Tibial artery (tissue), 4 donors: ENCODE measurements around the gene PLXNA4.

Experiments used
- DNase-seq, 2 donors: peaks; one replicate each; pipeline ENCODE4 v3.0.0-alpha.2; 2019
- H3K27ac ChIP-seq, 2 donors: fragments of 200-600 bp; sonication (generic) in 1 of 2; 1 replicate in 1 of 2; 2 replicates in 1 of 2; pipeline ENCODE4 v1.5.1; 2018 to 2019; ENCODE audit warnings: mild to moderate bottlenecking in 1 of 2
- H3K27me3 ChIP-seq, 2 donors: fragments of 200-600 bp; sonication (generic) in 1 of 2; one replicate each; pipeline versions ENCODE4 v1.5.1 to v1.6.0; 2016 to 2019
- H3K36me3 ChIP-seq, 3 donors: fragments of 200-600 bp; sonication (generic) in 2 of 3; one replicate each; pipeline ENCODE4 v1.5.1; 2016 to 2019; ENCODE audit warnings: mild to moderate bottlenecking in 2 of 3
- H3K4me1 ChIP-seq, 4 donors: fragments of 200-600 bp; sonication (generic) in 2 of 4; 1 replicate in 3 of 4; 2 replicates in 1 of 4; pipeline ENCODE4 v1.5.1; 2016 to 2019
- H3K4me3 ChIP-seq, 2 donors: fragments of 200-600 bp; sonication (generic) in 1 of 2; 1 replicate in 1 of 2; 2 replicates in 1 of 2; pipeline ENCODE4 v1.5.1; 2018 to 2019; ENCODE audit warnings: mild to moderate bottlenecking in 2 of 2
- H3K9me3 ChIP-seq, 3 donors: fragments of 200-600 bp; sonication (generic) in 1 of 3; one replicate each; pipeline ENCODE4 v1.5.1; 2016 to 2019
- CTCF ChIP-seq, 2 experiments: fragments of 200-600 bp in 1 of 2; fragments of 450-650 bp in 1 of 2; IDR thresholded peaks; one replicate each; pipeline ENCODE4 v1.5.1; 2017 to 2019; ENCODE audit warnings: antibody characterized with exemption in 2 of 2, mild to moderate bottlenecking in 1 of 2, moderate library complexity in 1 of 2
- intact Hi-C: fragments of 100-400 bp; cut with DNase I; formaldehyde crosslinking; loops from one replicate; pipeline ENCODE4 v1.15.0; 2023; ENCODE audit warnings: low total_unique reads

Gene PLXNA4

DNA sequence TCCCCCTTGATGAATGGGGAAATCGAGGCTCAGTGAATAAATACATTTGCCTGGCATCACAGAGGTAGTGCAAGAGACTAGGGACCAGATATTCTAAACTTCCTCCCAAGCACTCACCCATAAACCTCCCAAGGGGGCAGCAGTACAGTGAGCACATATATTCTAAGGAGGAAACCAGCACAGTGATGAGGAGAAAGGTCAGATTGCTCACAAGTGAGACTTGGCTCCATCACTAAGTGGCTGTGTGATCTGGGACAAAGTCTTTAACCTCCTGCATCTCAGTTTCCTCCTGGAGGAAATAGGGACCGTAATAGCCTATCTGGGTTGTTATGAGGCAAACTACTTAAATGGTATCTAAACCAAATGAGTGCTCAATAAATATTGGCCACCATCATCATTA is 4.3 kb downstream of the PLXNA4 start:
- Histone ChIP-seq H3K36me3 (no peaks in the 10 kb centered on the region), H3K9me3 (no peaks in the 10 kb centered on the region), H3K4me1 (peaks cover 0 to 25% (median 15%) of the 10 kb centered on the region in 4 donors), H3K4me3 (no peak overlapping the region), H3K27me3 (peaks cover 0 to 45% of the 10 kb centered on the region in 2 donors), H3K27ac (no peak overlapping the region)
- no peak for TF ChIP-seq CTCF (IDR thresholded peaks at IDR 0.05)
- intact Hi-C loops: no loop called here
- DNase-seq: no peak

- peaks cover 0 to 39% of the 10 kb centered on the region in 2 donors for H3K27me3 ChIP-seq
- intact Hi-C loops: no loop called here
- H3K36me3 ChIP-seq: no peaks in the 10 kb centered on the region
- H3K4me3 ChIP-seq: no peak overlapping the region
- H3K4me1 ChIP-seq: peaks cover 0 to 8% (median 2%) of the 10 kb centered on the region in 4 donors
- H3K9me3 ChIP-seq: no peaks in the 10 kb centered on the region
- DNase-seq: no peak
- H3K27ac ChIP-seq: no peak overlapping the region
- no peak for TF ChIP-seq CTCF (IDR thresholded peaks at IDR 0.05)
These were observed 6.2 kb downstream of the PLXNA4 start for GRCh38 chr7:132569884-132570614.

DNA sequence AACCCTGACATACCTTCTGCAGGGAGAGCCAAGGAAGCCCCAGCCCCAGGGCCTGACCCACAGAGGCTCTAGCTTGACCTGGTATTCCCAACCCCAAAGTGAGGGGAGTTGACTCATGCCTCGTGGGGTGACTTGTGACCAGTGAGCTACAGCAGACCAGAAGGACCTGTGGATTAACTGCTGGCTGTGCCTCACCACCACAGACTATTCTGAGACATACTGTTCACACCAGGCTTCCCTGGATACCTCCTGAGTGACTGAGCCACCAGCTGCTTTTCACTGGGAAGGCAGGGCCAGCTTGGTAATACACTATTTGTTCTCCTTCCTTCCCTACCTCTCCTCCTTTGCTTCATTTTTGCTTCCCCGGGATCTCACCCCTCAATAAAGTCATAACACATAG is 7.3 kb downstream of the PLXNA4 start:
- peaks cover 0 to 31% of the 10 kb centered on the region in 2 donors for H3K27me3 ChIP-seq
- H3K4me3 ChIP-seq: no peak overlapping the region
- no peak for DNase-seq
- intact Hi-C loops: no loop called here
- H3K9me3 ChIP-seq: no peaks in the 10 kb centered on the region
- H3K4me1 ChIP-seq: peaks cover 0 to 6% (median 1%) of the 10 kb centered on the region in 4 donors
- H3K27ac ChIP-seq: no peak overlapping the region
- no peak for TF ChIP-seq CTCF (IDR thresholded peaks at IDR 0.05)
- no peaks in the 10 kb centered on the region for H3K36me3 ChIP-seq

- Histone ChIP-seq H3K9me3 (no peaks in the 10 kb centered on the region), H3K4me3 (no peak overlapping the region), H3K36me3 (no peaks in the 10 kb centered on the region), H3K4me1 (no peaks in the 10 kb centered on the region), H3K27me3 (peaks cover 0 to 8% of the 10 kb centered on the region in 2 donors), H3K27ac (no peak overlapping the region)
- TF ChIP-seq CTCF (IDR thresholded peaks at IDR 0.05): no peak
- intact Hi-C loops: no loop called here
- no peak for DNase-seq
These were observed 10.4 kb downstream of the PLXNA4 start for GRCh38 chr7:132565885-132566284.

DNA sequence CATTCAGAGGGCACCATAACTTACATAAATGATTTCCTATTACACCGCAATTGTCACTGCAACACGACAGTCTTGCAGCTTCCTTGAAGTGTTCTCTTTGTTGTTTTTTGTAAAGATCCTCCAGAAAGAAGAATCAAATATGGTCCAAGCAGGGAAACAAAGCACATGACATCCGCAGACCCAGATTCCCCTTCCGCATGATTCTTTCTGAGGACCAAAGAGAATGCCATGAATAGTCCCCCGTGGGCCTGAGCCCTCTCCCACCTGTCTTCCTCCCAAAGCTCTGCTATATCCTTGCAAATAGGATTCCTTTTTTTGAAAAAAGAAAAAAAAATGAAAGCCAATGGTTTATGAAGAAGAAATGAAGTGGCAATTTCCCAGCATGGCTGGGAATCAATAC is 10.8 kb downstream of the PLXNA4 start:
- Histone ChIP-seq H3K4me3 (no peak overlapping the region), H3K4me1 (no peaks in the 10 kb centered on the region), H3K27ac (no peak overlapping the region), H3K36me3 (no peaks in the 10 kb centered on the region), H3K27me3 (peaks cover 0 to 8% of the 10 kb centered on the region in 2 donors), H3K9me3 (no peaks in the 10 kb centered on the region)
- TF ChIP-seq CTCF (IDR thresholded peaks at IDR 0.05): no peak
- intact Hi-C loops: no loop called here
- no peak for DNase-seq
